ENCODE data around the gene SLC25A36.

The SLC25A36 gene

GRCh38 chr3:141006344-141006743 is 64.7 kb downstream of the SLC25A36 start:
- Histone ChIP-seq H3K27ac (ENCODE audit: low read depth, low read length) (no peak overlapping the region), H3K36me3 (ENCODE audit: low read length) (no peaks in the 10 kb centered on the region), H3K4me3 (ENCODE audit: insufficient read depth, low read length, poor library complexity, severe bottlenecking) (no peak overlapping the region), H3K9me3 (ENCODE audit: insufficient read depth, low read length) (no peaks in the 10 kb centered on the region), H2AFZ (ENCODE audit: low read depth, low read length, severe bottlenecking) (no peak overlapping the region), H3K27me3 (ENCODE audit: low read length) (no peaks in the 10 kb centered on the region), H3F3A (ENCODE audit: insufficient read depth) (no peaks in the 10 kb centered on the region), H3K9ac (ENCODE audit: low read length) (no peak overlapping the region), H4K20me1 (ENCODE audit: low read depth, low read length) (no peaks in the 10 kb centered on the region), H3K9me2 (replicated peaks; ENCODE audit: insufficient read depth, low read length) (no peaks in the 10 kb centered on the region), H3K4me2 (ENCODE audit: low read depth, low read length, poor library complexity, severe bottlenecking) (no peak overlapping the region), H3K79me2 (ENCODE audit: insufficient read depth, low read length) (no peaks in the 10 kb centered on the region)
- TF ChIP-seq EZH2phosphoT487 (conservative IDR thresholded peaks at IDR 0.05; ENCODE audit: low read length) (no peak), CTCF (IDR thresholded peaks at IDR 0.05; ENCODE audit: insufficient read depth, low read length, poor library complexity, severe bottlenecking) (no peak)

- Histone ChIP-seq H3K4me3 (ENCODE audit: insufficient read depth, low read length, poor library complexity, severe bottlenecking) (no peak overlapping the region), H3K27me3 (ENCODE audit: low read length) (no peaks in the 10 kb centered on the region)
- TF ChIP-seq EZH2phosphoT487 (conservative IDR thresholded peaks at IDR 0.05; ENCODE audit: low read length) = no peak
- TF ChIP-seq CTCF (IDR thresholded peaks at IDR 0.05; ENCODE audit: insufficient read depth, low read length, poor library complexity, severe bottlenecking) = no peak
Measured at GRCh38 chr3:141009496-141009895, 67.9 kb downstream of the SLC25A36 start.

GRCh38 chr3:141011232-141011996 is 69.8 kb downstream of the SLC25A36 start:
- Histone ChIP-seq H3K36me3 (ENCODE audit: low read length) (no peaks in the 10 kb centered on the region), H4K20me1 (ENCODE audit: low read depth, low read length) (no peaks in the 10 kb centered on the region), H3K4me2 (ENCODE audit: low read depth, low read length, poor library complexity, severe bottlenecking) (no peak overlapping the region), H3K9ac (ENCODE audit: low read length) (no peak overlapping the region), H3K4me3 (ENCODE audit: insufficient read depth, low read length, poor library complexity, severe bottlenecking) (no peak overlapping the region), H3K9me3 (ENCODE audit: insufficient read depth, low read length) (no peaks in the 10 kb centered on the region), H3K27me3 (ENCODE audit: low read length) (no peaks in the 10 kb centered on the region), H3K27ac (ENCODE audit: low read depth, low read length) (no peak overlapping the region), H3K9me2 (replicated peaks; ENCODE audit: insufficient read depth, low read length) (no peaks in the 10 kb centered on the region), H3K79me2 (ENCODE audit: insufficient read depth, low read length) (no peaks in the 10 kb centered on the region), H3F3A (ENCODE audit: insufficient read depth) (no peaks in the 10 kb centered on the region), H2AFZ (ENCODE audit: low read depth, low read length, severe bottlenecking) (no peak overlapping the region)
- peak; percentile 64 for TF ChIP-seq CTCF (IDR thresholded peaks at IDR 0.05; ENCODE audit: insufficient read depth, low read length, poor library complexity, severe bottlenecking)
- TF ChIP-seq EZH2phosphoT487 (conservative IDR thresholded peaks at IDR 0.05; ENCODE audit: low read length) = no peak

More at GRCh38 chr3:141009496-141009895, 67.9 kb downstream of the SLC25A36 start:
- Histone ChIP-seq H2AFZ (ENCODE audit: low read depth, low read length, severe bottlenecking) (no peak overlapping the region), H4K20me1 (ENCODE audit: low read depth, low read length) (no peaks in the 10 kb centered on the region), H3F3A (ENCODE audit: insufficient read depth) (no peaks in the 10 kb centered on the region), H3K9ac (ENCODE audit: low read length) (no peak overlapping the region), H3K4me2 (ENCODE audit: low read depth, low read length, poor library complexity, severe bottlenecking) (no peak overlapping the region), H3K9me3 (ENCODE audit: insufficient read depth, low read length) (no peaks in the 10 kb centered on the region), H3K36me3 (ENCODE audit: low read length) (no peaks in the 10 kb centered on the region), H3K27ac (ENCODE audit: low read depth, low read length) (no peak overlapping the region), H3K9me2 (replicated peaks; ENCODE audit: insufficient read depth, low read length) (no peaks in the 10 kb centered on the region), H3K79me2 (ENCODE audit: insufficient read depth, low read length) (no peaks in the 10 kb centered on the region)
